ENCODE results near the gene AXDND1.

GRCh38 chr1:179334440-179334839 is 31.3 kb upstream of the AXDND1 start:
- TF ChIP-seq CTCF (IDR thresholded peaks at IDR 0.05) (no peak), POLR2A (IDR thresholded peaks at IDR 0.05; ENCODE audit: low read depth) (no peak)

Measured in esophagus muscularis mucosa (tissue), 3 donors.